ENCODE results near the gene RHBDF1. TPM values are rescaled to one million over a fixed set of nuclear protein-coding genes. Genes with fewer than 3 reads are reported as not detected.

The RHBDF1 gene
- total RNA-seq, result 36.0 and 40.2 TPM in 2 replicates

GRCh38 chr16:72561-73548, at the start of gene RHBDF1:
Gene RHBDF1 (minus strand): TSS chr16:72631. CDS start chr16:65015, 7,616 bp downstream.
- Histone ChIP-seq H3K27me3 (ENCODE audit: control insufficient read depth, insufficient read depth, low read length) (no peaks in the 10 kb centered on the region), H3K4me3 (ENCODE audit: low read depth, low read length) (peak within 1 kb of the TSS; percentile 58), H3K36me3 (ENCODE audit: control insufficient read depth, insufficient read depth, low read length) (no peaks in the 10 kb centered on the region)
- TF ChIP-seq CTCF (IDR thresholded peaks at IDR 0.05; ENCODE audit: insufficient read depth, low read length, poor library complexity, severe bottlenecking), result no peak
- DNase-seq (ENCODE audit: low read depth), result no peak

DNA sequence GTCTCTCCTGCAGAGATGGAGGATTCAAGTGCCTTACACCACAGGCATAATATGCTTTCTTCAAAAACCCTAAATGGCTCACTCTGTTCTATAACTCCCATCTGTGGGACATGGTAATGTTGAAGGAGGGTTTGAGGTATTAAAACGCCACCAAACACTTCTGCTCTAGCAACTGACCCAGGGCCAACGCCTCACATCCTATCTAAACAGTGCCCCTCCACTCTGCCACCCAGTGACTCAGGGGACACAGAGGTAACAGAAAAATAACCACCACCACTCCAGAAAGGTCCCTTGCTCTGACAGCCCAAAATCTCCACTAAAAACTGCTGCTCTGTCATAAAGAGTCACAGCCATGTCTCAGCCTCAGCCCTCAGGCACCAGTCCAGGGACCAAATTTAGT, 48.3 kb upstream of the RHBDF1 start:
- no peaks in the 10 kb centered on the region for H3K36me3 ChIP-seq (ENCODE audit: control insufficient read depth, insufficient read depth, low read length)
- no peak for TF ChIP-seq CTCF (IDR thresholded peaks at IDR 0.05; ENCODE audit: insufficient read depth, low read length, poor library complexity, severe bottlenecking)
- no peak for DNase-seq (ENCODE audit: low read depth)

DNA sequence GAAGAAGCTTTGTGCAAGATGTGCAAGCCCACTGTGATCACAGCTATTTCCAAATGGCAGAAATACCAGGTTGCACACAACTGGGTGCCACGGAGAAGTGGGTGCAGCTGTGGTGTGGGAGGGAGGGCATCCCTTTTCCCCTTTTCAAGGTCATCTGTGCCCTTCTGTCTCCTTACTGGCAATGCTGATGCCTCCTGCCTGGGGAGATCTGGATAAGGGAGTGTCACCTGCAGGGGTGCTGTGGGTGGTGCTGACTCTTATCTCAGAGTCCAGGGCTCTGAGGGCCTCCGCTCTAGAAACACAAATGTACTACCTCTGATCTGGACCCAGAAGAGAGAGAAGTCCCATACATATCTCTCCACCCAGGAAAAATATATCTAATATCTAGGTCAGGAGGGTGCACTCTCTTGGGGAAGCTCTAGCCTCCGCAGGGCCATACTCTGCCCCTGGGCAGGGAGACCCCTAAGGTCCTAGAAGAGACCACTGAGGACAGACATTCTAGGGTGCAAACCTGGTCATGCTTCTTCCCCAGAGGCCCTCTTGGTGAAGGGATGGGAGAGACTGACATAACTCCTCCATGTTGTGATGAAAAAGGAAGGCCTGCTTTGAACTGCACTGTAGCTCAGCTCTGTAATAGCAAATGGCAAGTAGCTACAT, 47.5 kb upstream of the RHBDF1 start:
- no peak for TF ChIP-seq CTCF (IDR thresholded peaks at IDR 0.05; ENCODE audit: insufficient read depth, low read length, poor library complexity, severe bottlenecking)
- no peaks in the 10 kb centered on the region for H3K27me3 ChIP-seq (ENCODE audit: control insufficient read depth, insufficient read depth, low read length)
- H3K4me3 ChIP-seq (ENCODE audit: low read depth, low read length), result no peak overlapping the region
- no peaks in the 10 kb centered on the region for H3K36me3 ChIP-seq (ENCODE audit: control insufficient read depth, insufficient read depth, low read length)
- DNase-seq (ENCODE audit: low read depth), result no peak

More for the DNA sequence above, 48.3 kb upstream of the RHBDF1 start:
- no peak overlapping the region for H3K4me3 ChIP-seq (ENCODE audit: low read depth, low read length)
- H3K27me3 ChIP-seq (ENCODE audit: control insufficient read depth, insufficient read depth, low read length), result no peaks in the 10 kb centered on the region

DNA sequence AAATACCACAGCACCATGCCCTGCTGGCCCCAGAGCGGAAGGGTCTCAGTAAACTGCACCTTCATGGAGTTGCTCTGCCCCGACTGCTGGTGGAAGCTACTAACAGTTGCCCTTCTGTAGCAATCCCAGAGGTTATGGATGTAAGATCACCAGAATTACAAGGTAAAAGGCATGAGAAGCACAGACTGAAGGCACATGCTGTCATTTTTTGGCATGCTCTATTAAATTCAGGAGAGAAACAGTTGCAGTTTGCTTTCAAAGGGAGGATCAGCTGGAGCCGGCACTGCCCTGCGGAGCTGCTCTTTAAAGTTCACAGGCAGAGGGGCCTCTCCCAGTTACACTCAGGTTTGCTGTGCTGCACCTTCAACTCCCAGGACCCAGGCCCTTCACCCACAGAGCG, 46.9 kb upstream of the RHBDF1 start:
- H3K4me3 ChIP-seq (ENCODE audit: low read depth, low read length), result no peak overlapping the region
- no peaks in the 10 kb centered on the region for H3K27me3 ChIP-seq (ENCODE audit: control insufficient read depth, insufficient read depth, low read length)
- no peak for DNase-seq (ENCODE audit: low read depth)
- no peaks in the 10 kb centered on the region for H3K36me3 ChIP-seq (ENCODE audit: control insufficient read depth, insufficient read depth, low read length)
- TF ChIP-seq CTCF (IDR thresholded peaks at IDR 0.05; ENCODE audit: insufficient read depth, low read length, poor library complexity, severe bottlenecking), result no peak

DNA sequence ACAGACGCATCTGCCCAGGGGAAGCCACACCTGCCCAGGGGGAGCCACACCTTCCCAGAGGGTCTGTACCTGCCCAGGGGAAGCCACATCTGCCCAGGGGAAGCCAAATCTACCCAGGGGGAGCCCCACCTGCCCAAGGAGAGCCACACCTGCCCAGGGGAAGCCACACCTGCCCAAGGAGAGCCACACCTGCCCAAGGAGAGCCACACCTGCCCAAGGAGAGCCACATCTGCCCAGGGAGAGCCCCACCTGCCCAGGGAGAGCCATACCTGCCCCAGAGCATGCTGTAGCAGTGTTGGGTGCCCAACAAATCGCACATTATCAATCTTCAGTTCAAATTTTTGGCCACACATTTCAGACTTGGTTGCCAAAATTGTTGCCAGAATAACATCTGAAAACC, 46.4 kb upstream of the RHBDF1 start:
- no peak for TF ChIP-seq CTCF (IDR thresholded peaks at IDR 0.05; ENCODE audit: insufficient read depth, low read length, poor library complexity, severe bottlenecking)
- Histone ChIP-seq H3K4me3 (ENCODE audit: low read depth, low read length) (no peak overlapping the region), H3K27me3 (ENCODE audit: control insufficient read depth, insufficient read depth, low read length) (no peaks in the 10 kb centered on the region), H3K36me3 (ENCODE audit: control insufficient read depth, insufficient read depth, low read length) (no peaks in the 10 kb centered on the region)
- no peak for DNase-seq (ENCODE audit: low read depth)

Measured in kidney epithelial cell (primary cell).